ENCODE measurements around the gene KCNA10.

DNA sequence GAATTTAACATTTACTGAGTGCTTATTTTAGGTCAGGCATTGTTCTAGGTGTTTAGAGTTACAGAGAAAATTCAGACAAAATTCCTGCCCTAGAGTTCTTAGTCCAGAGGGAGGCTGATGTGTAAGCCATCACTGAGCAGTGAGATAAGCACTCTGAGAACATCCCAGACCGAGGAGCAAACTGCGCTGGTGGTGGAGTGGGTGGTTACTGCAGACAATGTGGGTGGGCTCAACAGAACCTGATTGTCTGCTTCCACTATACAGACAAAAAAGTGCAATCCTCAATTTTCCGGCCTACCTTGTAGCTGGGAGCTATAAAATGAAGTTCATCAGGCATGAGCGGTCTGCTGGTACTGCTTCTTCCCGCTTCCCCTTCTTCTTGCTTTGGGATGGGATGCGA, 44.5 kb downstream of the KCNA10 start:
- TF ChIP-seq POLR2A (IDR thresholded peaks at IDR 0.05; ENCODE audit: low read length) (no peak), GATA1 (IDR thresholded peaks at IDR 0.05; ENCODE audit: low read depth, low read length) (no peak)
